Spleen (tissue), 11 donors: ENCODE data around the gene VSTM2L. TPM values are rescaled to one million over a fixed set of nuclear protein-coding genes. Genes with fewer than 3 reads are reported as not detected.

Experiments used
- DNase-seq: peaks from one replicate; pipeline ENCODE4 v3.0.0-alpha.2; 2020
- H3K27ac ChIP-seq, 8 donors: fragments of 200-600 bp; sonication (generic) in 7 of 8; 1 replicate in 4 of 8; 2 replicates in 4 of 8; pipeline versions ENCODE4 v1.5.0 to v1.8.0; 2016 to 2021; ENCODE audit warnings: inconsistent platforms in 4 of 8, mild to moderate bottlenecking in 4 of 8, moderate library complexity in 1 of 8
- H3K27me3 ChIP-seq, 7 donors: fragments of 200-600 bp; sonication (generic) in 6 of 7; replicated peaks in 1 of 7; 1 replicate in 4 of 7; 2 replicates in 3 of 7; pipeline versions ENCODE4 v1.5.0 to v1.8.0; 2016 to 2021; ENCODE audit warnings: inconsistent platforms in 3 of 7, mild to moderate bottlenecking in 1 of 7
- H3K36me3 ChIP-seq, 6 donors: fragments of 200-600 bp; sonication (generic) in 5 of 6; 1 replicate in 4 of 6; 2 replicates in 2 of 6; pipeline versions ENCODE4 v1.5.0 to v1.8.0; 2016 to 2021; ENCODE audit warnings: inconsistent platforms in 2 of 6
- H3K4me1 ChIP-seq, 6 donors: fragments of 200-600 bp; sonication (generic) in 5 of 6; 1 replicate in 3 of 6; 2 replicates in 3 of 6; pipeline versions ENCODE4 v1.5.0 to v1.8.0; 2016 to 2021; ENCODE audit warnings: inconsistent platforms in 3 of 6
- H3K4me3 ChIP-seq, 8 donors: fragments of 200-600 bp; sonication (generic) in 7 of 8; 1 replicate in 4 of 8; 2 replicates in 4 of 8; pipeline versions ENCODE4 v1.5.0 to v1.8.0; 2016 to 2021; ENCODE audit warnings: inconsistent platforms in 4 of 8, mild to moderate bottlenecking in 4 of 8, moderate library complexity in 2 of 8
- H3K9me3 ChIP-seq, 8 donors: fragments of 200-600 bp; sonication (generic) in 7 of 8; 1 replicate in 4 of 8; 2 replicates in 4 of 8; pipeline versions ENCODE4 v1.5.0 to v1.8.0; 2016 to 2021; ENCODE audit warnings: inconsistent platforms in 4 of 8
- CTCF ChIP-seq, 11 experiments: fragments of 200-600 bp in 7 of 11; fragments of 450-650 bp in 4 of 11; sonication (generic) in 4 of 11; IDR thresholded peaks in 8 of 11; conservative IDR thresholded peaks in 3 of 11; 1 replicate in 7 of 11; 2 replicates in 4 of 11; pipeline versions ENCODE4 v1.4.0 to v1.8.0; 2016 to 2021; ENCODE audit warnings: antibody characterized with exemption in 11 of 11, inconsistent platforms in 4 of 11, mild to moderate bottlenecking in 1 of 11
- POLR2A ChIP-seq, 3 donors: fragments of 450-650 bp; IDR thresholded peaks; one replicate each; pipeline ENCODE4 v1.5.1; 2017; ENCODE audit warnings: antibody characterized with exemption in 3 of 3, mild to moderate bottlenecking in 1 of 3
- POLR2AphosphoS5 ChIP-seq, 3 donors: sonication (generic); formaldehyde crosslinking; IDR thresholded peaks; one replicate each; pipeline ENCODE4 v1.5.1; 2017; ENCODE audit warnings: antibody characterized with exemption in 3 of 3
- WGBS, 5 donors: extraction: QIAGEN DNeasy Blood & Tissue Kit in 3 of 5; methylation state at CpG; one replicate each; pipeline versions ENCODE4 v1.1.5 to v1.1.7; 2013 to 2018; 5-methylcytosine and 5-hydroxymethylcytosine counted together
- intact Hi-C: fragments of 100-400 bp; cut with DNase I; formaldehyde crosslinking; loops from one replicate; pipeline ENCODE4 v1.15.0; 2023; ENCODE audit warnings: low total_unique reads
- polyA plus RNA-seq, 3 donors: library from polyadenylated mRNA; stranded (reverse); fragments of 200-250 nt; gene quantifications; one replicate each; pipeline ENCODE4 v1.2.1, GENCODE V29; 2013
- total RNA-seq, 7 donors: library from RNA; depleted of rRNA in 3 of 7; stranded (reverse); fragments of >200 nt in 3 of 7; fragmentation: NEBNext Ultra II Directional in 4 of 7; extraction: Animal tissue kit (Norgen Biotek cat#: 25700) in 4 of 7; gene quantifications; one replicate each; pipeline versions ENCODE4 v1.1.0 to v1.2.1, GENCODE V29; 2016 to 2021
- donor health status: healthy with polysubstance abuse.
- donor health status: DM: no; HTN: no; CAD: no; lungs with moderate emphysema.
- donor health status: DM: no; HTN: no; CAD: no.
- donor health status: Bipolar disorder and iron deficiency.
- donor health status: healthy.
- donor health status: DM: no; HTN: no; CAD: no.
- donor health status: DM: yes; HTN: yes; CAD: no.

VSTM2L gene
- total and polyA plus RNA-seq, 10 donors = 1.7 to 88.7 (median 24.6) TPM

- Histone ChIP-seq H3K27ac (no peak overlapping the region), H3K27me3 (no peaks in the 10 kb centered on the region), H3K9me3 (no peaks in the 10 kb centered on the region), H3K36me3 (peaks cover 0 to 14% (median 4%) of the 10 kb centered on the region in 6 donors), H3K4me1 (peaks cover 0 to 14% (median 3%) of the 10 kb centered on the region in 6 donors), H3K4me3 (no peak overlapping the region)
- 91 to 97% (median 95%) methylated on average over 1 of the region's 1 CpG for WGBS, 5 donors
- intact Hi-C loops = no loop called here
- no peak for TF ChIP-seq POLR2AphosphoS5 (IDR thresholded peaks at IDR 0.05)
- TF ChIP-seq CTCF (IDR thresholded peaks at IDR 0.05 in 8 of 11, conservative IDR thresholded peaks at IDR 0.05 in 3 of 11) = no peak
- TF ChIP-seq POLR2A (IDR thresholded peaks at IDR 0.05) = no peak
- no peak for DNase-seq
Measured at GRCh38 chr20:37879843-37880242, 23.1 kb upstream of the VSTM2L start.

DNA sequence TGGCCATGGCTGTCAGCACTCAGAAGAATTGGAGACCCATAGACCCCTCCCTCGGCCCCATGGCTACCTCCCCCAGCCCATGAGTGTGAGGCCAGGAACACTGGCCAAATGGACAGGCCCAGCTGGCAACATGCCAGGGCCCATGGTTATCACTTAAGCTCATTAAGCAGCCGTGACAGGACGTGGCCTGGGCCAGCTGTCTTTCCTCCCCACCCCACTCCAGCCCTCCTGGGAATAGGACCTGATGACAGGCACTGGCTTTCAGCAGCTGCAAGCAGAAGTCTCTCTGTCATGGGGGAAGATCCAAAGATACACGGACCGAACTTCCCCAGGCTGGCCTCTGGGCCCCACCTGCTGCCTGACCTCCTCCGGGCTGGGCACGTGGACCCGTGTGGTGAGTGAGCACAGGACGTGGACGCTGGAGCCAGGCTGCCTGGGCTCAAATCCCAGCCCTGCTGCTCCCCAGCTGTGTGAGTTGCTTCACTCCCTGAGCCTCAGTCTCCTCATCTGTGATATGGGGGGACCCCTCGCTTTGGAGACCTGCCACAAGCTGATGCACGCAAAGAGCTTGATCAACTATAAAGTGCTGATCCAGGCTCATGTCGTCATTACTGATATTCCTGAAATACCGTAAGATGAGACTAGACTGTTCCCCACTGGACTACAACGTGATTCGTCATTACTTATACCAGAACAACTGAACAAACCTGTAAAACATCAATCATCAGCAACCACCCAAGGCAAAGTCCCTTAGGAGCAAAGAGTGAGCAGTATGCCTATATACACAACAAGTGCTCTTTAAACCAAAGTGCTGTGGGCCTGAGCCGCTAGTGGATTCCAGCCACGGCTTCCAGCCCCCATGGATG lies 22.0 kb upstream of the VSTM2L start:
- H3K4me1 ChIP-seq = peaks cover 0 to 19% (median 3%) of the 10 kb centered on the region in 6 donors
- DNase-seq = peak; percentile 84
- TF ChIP-seq POLR2A (IDR thresholded peaks at IDR 0.05) (no peak), POLR2AphosphoS5 (IDR thresholded peaks at IDR 0.05) (peak; percentile 56 to 77 (median 76)), CTCF (IDR thresholded peaks at IDR 0.05 in 8 of 11, conservative IDR thresholded peaks at IDR 0.05 in 3 of 11) (no peak)
- intact Hi-C loops = no loop called here
- no peak overlapping the region for H3K4me3 ChIP-seq
- H3K27me3 ChIP-seq = no peaks in the 10 kb centered on the region
- no peaks in the 10 kb centered on the region for H3K9me3 ChIP-seq
- H3K27ac ChIP-seq = no peak overlapping the region
- WGBS, 5 donors = 59 to 78% (median 65%) methylated on average over 17 to 18 of the region's 18 CpGs
- peaks cover 0 to 2% (median 0%) of the 10 kb centered on the region in 6 donors for H3K36me3 ChIP-seq

DNA sequence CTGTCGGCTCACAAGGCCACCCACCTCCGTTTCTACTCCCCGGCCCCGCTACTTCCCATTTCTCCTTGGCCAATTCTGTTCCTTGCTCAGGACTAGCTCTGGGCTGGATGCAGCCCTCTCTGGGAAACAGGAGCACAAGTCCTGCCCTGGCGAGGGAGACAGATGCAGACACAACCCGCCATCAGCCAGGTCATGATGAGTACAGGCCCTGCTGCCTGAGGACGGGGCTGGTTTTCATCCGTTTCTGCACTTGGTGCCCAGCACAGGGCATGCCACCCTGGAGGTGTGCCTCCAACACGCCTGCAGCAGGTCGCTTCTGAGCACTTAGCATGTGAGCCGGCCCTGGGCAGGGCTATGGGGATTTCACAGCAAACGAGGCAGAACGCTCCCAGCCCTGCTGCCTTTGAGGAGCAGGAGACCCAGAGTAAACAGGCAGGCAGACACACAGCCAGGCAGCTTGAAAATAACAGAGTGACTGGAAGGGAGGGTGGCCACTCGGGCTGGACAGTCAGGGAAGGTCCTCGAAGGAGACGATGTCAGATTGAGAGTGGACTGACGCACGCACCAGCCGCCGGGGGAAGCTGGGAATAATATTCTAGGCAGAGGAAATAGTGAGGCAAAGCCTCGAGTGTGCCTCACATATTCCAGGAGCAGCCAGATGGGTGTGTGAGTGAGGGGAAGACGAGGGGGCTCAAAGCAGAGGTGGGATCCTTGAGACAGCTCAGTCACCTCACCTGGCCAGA lies 21.2 kb upstream of the VSTM2L start:
- Histone ChIP-seq H3K36me3 (no peaks in the 10 kb centered on the region), H3K27ac (no peak overlapping the region), H3K27me3 (no peaks in the 10 kb centered on the region), H3K4me3 (no peak overlapping the region), H3K9me3 (no peaks in the 10 kb centered on the region), H3K4me1 (peaks cover 0 to 27% (median 10%) of the 10 kb centered on the region in 6 donors)
- DNase-seq = no peak
- TF ChIP-seq CTCF (IDR thresholded peaks at IDR 0.05 in 8 of 11, conservative IDR thresholded peaks at IDR 0.05 in 3 of 11) (no peak), POLR2A (IDR thresholded peaks at IDR 0.05) (no peak), POLR2AphosphoS5 (IDR thresholded peaks at IDR 0.05) (no peak)
- intact Hi-C loops = no loop called here
- WGBS, 5 donors = 77 to 86% (median 85%) methylated on average over 22 of the region's 22 CpGs
